H1 (cell line): ENCODE results near the gene LGALS1.

ENCODE experiments used
- BCL11A ChIP-seq, 2 experiments: IDR thresholded peaks; one replicate each; pipeline ENCODE4 v1.6.1; 2011; ENCODE audit warnings: low read depth in 2 of 2, low read length in 2 of 2, mild to moderate bottlenecking in 2 of 2
- PHF8 ChIP-seq: fragments of 200-600 bp; sonication (generic); conservative IDR thresholded peaks from 2 replicates; pipeline ENCODE4 v1.7.1; 2012; ENCODE audit warnings: low read depth, mild to moderate bottlenecking, inconsistent platforms, low read length, moderate library complexity
- SIN3A ChIP-seq, 2 experiments: IDR thresholded peaks in 1 of 2; conservative IDR thresholded peaks in 1 of 2; 2 replicates each; pipeline ENCODE4 v1.6.1; 2011 to 2012; ENCODE audit warnings: low read length in 2 of 2, improper control_type of control experiment in 1 of 2, low read depth in 1 of 2, mild to moderate bottlenecking in 1 of 2
- TF ChIP-seq, protein P1 (sequence below), 3 experiments: IDR thresholded peaks; 1 replicate in 2 of 3; 2 replicates in 1 of 3; pipeline versions ENCODE4 v1.5.1 to v1.6.1; 2011; ENCODE audit warnings: low read length in 3 of 3, mild to moderate bottlenecking in 3 of 3, inconsistent platforms in 2 of 3, low read depth in 1 of 3, moderate library complexity in 1 of 3; ENCODE audit not compliant: insufficient read depth in 1 of 3; ENCODE audit errors: control extremely low read depth in 1 of 3
- TF ChIP-seq, protein P2 (sequence below): IDR thresholded peaks from 2 replicates; pipeline ENCODE4 v1.6.1; 2012; ENCODE audit warnings: inconsistent platforms

DNA sequence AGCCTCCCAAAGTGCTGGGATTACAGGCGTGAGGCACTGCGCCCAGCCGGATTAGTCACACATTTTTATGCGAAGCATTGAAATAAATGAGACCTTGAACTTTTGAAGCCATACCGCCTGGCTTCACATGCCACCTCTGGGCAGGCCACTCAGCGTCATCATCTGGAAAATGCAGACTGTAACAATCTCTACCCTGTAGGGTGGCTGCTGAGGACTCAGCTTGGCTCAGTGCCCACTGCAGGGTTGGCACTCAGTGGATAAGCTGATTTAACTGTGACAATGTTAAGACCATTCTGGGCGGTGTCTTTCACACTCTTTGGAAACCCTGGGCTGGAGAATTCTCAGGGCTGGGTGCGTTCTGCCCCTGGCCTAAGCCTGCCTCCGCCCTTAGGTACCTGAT, 27.5 kb upstream of the LGALS1 start:
- TF ChIP-seq, protein P1, sequence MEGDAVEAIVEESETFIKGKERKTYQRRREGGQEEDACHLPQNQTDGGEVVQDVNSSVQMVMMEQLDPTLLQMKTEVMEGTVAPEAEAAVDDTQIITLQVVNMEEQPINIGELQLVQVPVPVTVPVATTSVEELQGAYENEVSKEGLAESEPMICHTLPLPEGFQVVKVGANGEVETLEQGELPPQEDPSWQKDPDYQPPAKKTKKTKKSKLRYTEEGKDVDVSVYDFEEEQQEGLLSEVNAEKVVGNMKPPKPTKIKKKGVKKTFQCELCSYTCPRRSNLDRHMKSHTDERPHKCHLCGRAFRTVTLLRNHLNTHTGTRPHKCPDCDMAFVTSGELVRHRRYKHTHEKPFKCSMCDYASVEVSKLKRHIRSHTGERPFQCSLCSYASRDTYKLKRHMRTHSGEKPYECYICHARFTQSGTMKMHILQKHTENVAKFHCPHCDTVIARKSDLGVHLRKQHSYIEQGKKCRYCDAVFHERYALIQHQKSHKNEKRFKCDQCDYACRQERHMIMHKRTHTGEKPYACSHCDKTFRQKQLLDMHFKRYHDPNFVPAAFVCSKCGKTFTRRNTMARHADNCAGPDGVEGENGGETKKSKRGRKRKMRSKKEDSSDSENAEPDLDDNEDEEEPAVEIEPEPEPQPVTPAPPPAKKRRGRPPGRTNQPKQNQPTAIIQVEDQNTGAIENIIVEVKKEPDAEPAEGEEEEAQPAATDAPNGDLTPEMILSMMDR (IDR thresholded peaks at IDR 0.05; ENCODE audit: control extremely low read depth in 1 of 3, insufficient read depth in 1 of 3, low read depth in 1 of 3, low read length in 3 of 3): no peak
- TF ChIP-seq SIN3A (conservative IDR thresholded peaks at IDR 0.05 in 1 of 2, IDR thresholded peaks at IDR 0.05 in 1 of 2; ENCODE audit: low read depth in 1 of 2, low read length in 2 of 2) (no peak), PHF8 (no peak), BCL11A (IDR thresholded peaks at IDR 0.05; ENCODE audit: low read depth in 2 of 2, low read length in 2 of 2) (no peak)
- TF ChIP-seq, protein P2, sequence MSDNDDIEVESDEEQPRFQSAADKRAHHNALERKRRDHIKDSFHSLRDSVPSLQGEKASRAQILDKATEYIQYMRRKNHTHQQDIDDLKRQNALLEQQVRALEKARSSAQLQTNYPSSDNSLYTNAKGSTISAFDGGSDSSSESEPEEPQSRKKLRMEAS: no peak
